Left renal pelvis (tissue), 4 donors: Measurements from ENCODE around the gene ZWILCH. TPM values are rescaled to one million over a fixed set of nuclear protein-coding genes. Genes with fewer than 3 reads are reported as not detected.
A peak's percentile ranks its signal among the peaks of the same experiment; 100 is the strongest.
"Not testable (repeated sequence)": the region's sequence is repeated elsewhere in the genome, so short reads cannot be mapped to it uniquely, and the experiment has no call there.

Experiments used
- DNase-seq, 4 donors: peaks; one replicate each; pipeline ENCODE4 v3.0.0-alpha.2; 2013; ENCODE audit warnings: low read depth in 4 of 4, low spot score in 3 of 4
- polyA plus RNA-seq, 4 donors: library from polyadenylated mRNA; unstranded; fragments of 120-200 nt; gene quantifications; one replicate each; pipeline ENCODE4 v1.2.1, GENCODE V29; 2013; ENCODE audit not compliant: insufficient read length in 4 of 4

The ZWILCH gene
- polyA plus RNA-seq, 4 donors, result 24.7 to 29.9 (median 26.1) TPM

GRCh38 chr15:66484539-66485112, 20.5 kb upstream of the ZWILCH start:
- DNase-seq, result no peak

GRCh38 chr15:66486887-66487286, 18.2 kb upstream of the ZWILCH start:
- DNase-seq, result no peak

- no peak for DNase-seq
Observed at GRCh38 chr15:66488525-66488924, 16.6 kb upstream of the ZWILCH start.

- DNase-seq, result no peak
Observed at GRCh38 chr15:66489179-66489791, 15.8 kb upstream of the ZWILCH start.

- DNase-seq, result no peak
Observed at GRCh38 chr15:66491846-66492245, 13.3 kb upstream of the ZWILCH start.

GRCh38 chr15:66494262-66494661, 10.9 kb upstream of the ZWILCH start:
- no peak for DNase-seq

- peak in 1 of 4 donors; percentile 6 for DNase-seq
Observed at GRCh38 chr15:66496951-66497501, 8.1 kb upstream of the ZWILCH start.

- peak; percentile 73 to 87 (median 84) for DNase-seq
Observed at GRCh38 chr15:66497502-66498455, 7.3 kb upstream of the ZWILCH start, which contains the start of gene SNAPC5. Gene SNAPC5, minus strand, starts transcription at chr15:66497762. Its CDS starts 31 bp downstream, at chr15:66497731.

GRCh38 chr15:66498501-66499386, 6.4 kb upstream of the ZWILCH start:
- DNase-seq, result peak in 1 of 4 donors; percentile 1

- DNase-seq, result not testable (repeated sequence)
Observed at GRCh38 chr15:66500346-66500745, 4.8 kb upstream of the ZWILCH start.

- no peak for DNase-seq
Observed at GRCh38 chr15:66502491-66502890, 2.6 kb upstream of the ZWILCH start.

GRCh38 chr15:66503041-66503648, 2.0 kb upstream of the ZWILCH start:
- DNase-seq, result not testable (repeated sequence)

- DNase-seq, result no peak
Observed at GRCh38 chr15:66503780-66504562, 1.2 kb upstream of the ZWILCH start.

GRCh38 chr15:66505430-66505811, 295 bp downstream of the ZWILCH start:
- peak in 1 of 4 donors; percentile 36 for DNase-seq

GRCh38 chr15:66505818-66506217, 692 bp downstream of the ZWILCH start:
- DNase-seq, result peak in 1 of 4 donors; percentile 1

- no peak for DNase-seq
Observed at GRCh38 chr15:66508293-66508883, 3.3 kb downstream of the ZWILCH start.

- no peak for DNase-seq
Observed at GRCh38 chr15:66514586-66514985, 9.5 kb downstream of the ZWILCH start.

- DNase-seq, result no peak
Observed at GRCh38 chr15:66515901-66516322, 10.8 kb downstream of the ZWILCH start.
